ENCODE data around the gene PSD. TPM values are rescaled to one million over a fixed set of nuclear protein-coding genes. Genes with fewer than 3 reads are reported as not detected.

PSD gene
- total RNA-seq, 1 experiment from 2014 or later: 2.4 TPM

- peak overlapping the region; percentile 53 to 56 for H3K4me3 ChIP-seq (ENCODE audit: low read depth in 2 of 2, low read length in 2 of 2)
Observed at GRCh38 chr10:102408728-102409603, 9.6 kb downstream of the PSD start.

GRCh38 chr10:102408131-102408727 is 10.4 kb downstream of the PSD start:
- ChIA-PET CTCF (no interaction called here), POLR2A (no interaction called here)
- DNase-seq (ENCODE audit: low read depth, low spot score) (no peak), ATAC-seq (no peak)
- BruUV-seq (replicated peaks): no TSS peak
- Histone ChIP-seq H3K27me3 (ENCODE audit: control insufficient read depth, insufficient read depth, low read length) (0 out of 2 replicates have a peak, but pooled peaks cover 2% of the 10 kb centered on the region), H3K27ac (ENCODE audit: low read length) (no peak overlapping the region), H3K4me3 (ENCODE audit: low read depth in 2 of 2, low read length in 2 of 2) (peak overlapping the region; percentile 53 to 56), H3K36me3 (ENCODE audit: control insufficient read depth, insufficient read depth, low read length) (no peaks in the 10 kb centered on the region; the same call in 1 of the 2 replicates), H3K9me3 (ENCODE audit: control insufficient read depth, insufficient read depth, low read depth, low read length) (no peaks in the 10 kb centered on the region), H3K4me1 (ENCODE audit: control insufficient read depth, insufficient read depth, low read length) (peaks cover 8% of the 10 kb centered on the region)
- intact Hi-C loops (cut with micrococcal nuclease; ENCODE audit: unreplicated experiment): no loop called here
- in situ Hi-C loops (cut with HindIII; ENCODE audit: low pct_unique_long_range_greater_than_20kb, low sequenced_read_pairs): no loop called here
- TF ChIP-seq SIN3A (IDR thresholded peaks at IDR 0.05; ENCODE audit: borderline replicate concordance, insufficient read depth, low read depth, low read length) (no peak), TCF7L2 (IDR thresholded peaks at IDR 0.05; ENCODE audit: low read depth, low read length) (no peak), POLR2AphosphoS5 (IDR thresholded peaks at IDR 0.05; ENCODE audit: low read depth, low read length) (no peak)
- TF ChIP-seq, protein P1, sequence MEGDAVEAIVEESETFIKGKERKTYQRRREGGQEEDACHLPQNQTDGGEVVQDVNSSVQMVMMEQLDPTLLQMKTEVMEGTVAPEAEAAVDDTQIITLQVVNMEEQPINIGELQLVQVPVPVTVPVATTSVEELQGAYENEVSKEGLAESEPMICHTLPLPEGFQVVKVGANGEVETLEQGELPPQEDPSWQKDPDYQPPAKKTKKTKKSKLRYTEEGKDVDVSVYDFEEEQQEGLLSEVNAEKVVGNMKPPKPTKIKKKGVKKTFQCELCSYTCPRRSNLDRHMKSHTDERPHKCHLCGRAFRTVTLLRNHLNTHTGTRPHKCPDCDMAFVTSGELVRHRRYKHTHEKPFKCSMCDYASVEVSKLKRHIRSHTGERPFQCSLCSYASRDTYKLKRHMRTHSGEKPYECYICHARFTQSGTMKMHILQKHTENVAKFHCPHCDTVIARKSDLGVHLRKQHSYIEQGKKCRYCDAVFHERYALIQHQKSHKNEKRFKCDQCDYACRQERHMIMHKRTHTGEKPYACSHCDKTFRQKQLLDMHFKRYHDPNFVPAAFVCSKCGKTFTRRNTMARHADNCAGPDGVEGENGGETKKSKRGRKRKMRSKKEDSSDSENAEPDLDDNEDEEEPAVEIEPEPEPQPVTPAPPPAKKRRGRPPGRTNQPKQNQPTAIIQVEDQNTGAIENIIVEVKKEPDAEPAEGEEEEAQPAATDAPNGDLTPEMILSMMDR (IDR thresholded peaks at IDR 0.05): no peak
- TF ChIP-seq, protein P2, sequence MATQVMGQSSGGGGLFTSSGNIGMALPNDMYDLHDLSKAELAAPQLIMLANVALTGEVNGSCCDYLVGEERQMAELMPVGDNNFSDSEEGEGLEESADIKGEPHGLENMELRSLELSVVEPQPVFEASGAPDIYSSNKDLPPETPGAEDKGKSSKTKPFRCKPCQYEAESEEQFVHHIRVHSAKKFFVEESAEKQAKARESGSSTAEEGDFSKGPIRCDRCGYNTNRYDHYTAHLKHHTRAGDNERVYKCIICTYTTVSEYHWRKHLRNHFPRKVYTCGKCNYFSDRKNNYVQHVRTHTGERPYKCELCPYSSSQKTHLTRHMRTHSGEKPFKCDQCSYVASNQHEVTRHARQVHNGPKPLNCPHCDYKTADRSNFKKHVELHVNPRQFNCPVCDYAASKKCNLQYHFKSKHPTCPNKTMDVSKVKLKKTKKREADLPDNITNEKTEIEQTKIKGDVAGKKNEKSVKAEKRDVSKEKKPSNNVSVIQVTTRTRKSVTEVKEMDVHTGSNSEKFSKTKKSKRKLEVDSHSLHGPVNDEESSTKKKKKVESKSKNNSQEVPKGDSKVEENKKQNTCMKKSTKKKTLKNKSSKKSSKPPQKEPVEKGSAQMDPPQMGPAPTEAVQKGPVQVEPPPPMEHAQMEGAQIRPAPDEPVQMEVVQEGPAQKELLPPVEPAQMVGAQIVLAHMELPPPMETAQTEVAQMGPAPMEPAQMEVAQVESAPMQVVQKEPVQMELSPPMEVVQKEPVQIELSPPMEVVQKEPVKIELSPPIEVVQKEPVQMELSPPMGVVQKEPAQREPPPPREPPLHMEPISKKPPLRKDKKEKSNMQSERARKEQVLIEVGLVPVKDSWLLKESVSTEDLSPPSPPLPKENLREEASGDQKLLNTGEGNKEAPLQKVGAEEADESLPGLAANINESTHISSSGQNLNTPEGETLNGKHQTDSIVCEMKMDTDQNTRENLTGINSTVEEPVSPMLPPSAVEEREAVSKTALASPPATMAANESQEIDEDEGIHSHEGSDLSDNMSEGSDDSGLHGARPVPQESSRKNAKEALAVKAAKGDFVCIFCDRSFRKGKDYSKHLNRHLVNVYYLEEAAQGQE (IDR thresholded peaks at IDR 0.05; ENCODE audit: insufficient read depth in 1 of 2, low read depth in 2 of 2, low read length in 1 of 2): no peak

More at GRCh38 chr10:102408728-102409603, 9.6 kb downstream of the PSD start:
- DNase-seq (ENCODE audit: low read depth, low spot score) (no peak), ATAC-seq (peak; percentile 51)
- Histone ChIP-seq H3K27ac (ENCODE audit: low read length) (no peak overlapping the region), H3K27me3 (ENCODE audit: control insufficient read depth, insufficient read depth, low read length) (0 out of 2 replicates have a peak, but pooled peaks cover 2% of the 10 kb centered on the region), H3K4me1 (ENCODE audit: control insufficient read depth, insufficient read depth, low read length) (peaks cover 8% of the 10 kb centered on the region), H3K36me3 (ENCODE audit: control insufficient read depth, insufficient read depth, low read length) (no peaks in the 10 kb centered on the region; the same call in 1 of the 2 replicates), H3K9me3 (ENCODE audit: control insufficient read depth, insufficient read depth, low read depth, low read length) (no peaks in the 10 kb centered on the region)
- intact Hi-C loops (cut with micrococcal nuclease; ENCODE audit: unreplicated experiment): no loop called here
- BruUV-seq (replicated peaks): no TSS peak
- no peak for TF ChIP-seq SIN3A (IDR thresholded peaks at IDR 0.05; ENCODE audit: borderline replicate concordance, insufficient read depth, low read depth, low read length)
- TF ChIP-seq POLR2AphosphoS5 (IDR thresholded peaks at IDR 0.05; ENCODE audit: low read depth, low read length): no peak
- TF ChIP-seq, protein P1 (IDR thresholded peaks at IDR 0.05): no peak
- TF ChIP-seq, protein P2 (IDR thresholded peaks at IDR 0.05; ENCODE audit: insufficient read depth in 1 of 2, low read depth in 2 of 2, low read length in 1 of 2): no peak
- TF ChIP-seq TCF7L2 (IDR thresholded peaks at IDR 0.05; ENCODE audit: low read depth, low read length): no peak
- in situ Hi-C loops (cut with HindIII; ENCODE audit: low pct_unique_long_range_greater_than_20kb, low sequenced_read_pairs): no loop called here
- POLR2A ChIA-PET: interaction anchor here (0.6 kb wide), 1 partner anchor 286 kb away, joined by 3 read pairs; no protein-coding TSS in a partner anchor
- CTCF ChIA-PET: interaction anchor here (0.6 to 1.4 kb wide), 2 partner anchors 12 to 60 kb away, joined by 3 to 7 read pairs; partner anchors contain the start of gene FBXL15

All from Panc1 (cell line).